NCI-H128 (cell line): ENCODE data around the gene CEP78.
"Not testable (repeated sequence)": the region's sequence is repeated elsewhere in the genome, so short reads cannot be mapped to it uniquely, and the experiment has no call there.

Experiments
- DNase-seq: peaks from one replicate; lab custom pipeline; 2025; ENCODE audit not compliant: unreplicated experiment; lab: John Stamatoyannopoulos, UW

CEP78 gene

GRCh38 chr9:78235762-78236550 lies at the start of gene CEP78:
TSS of gene CEP78 (plus strand) at chr9:78236075. CDS start at chr9:78236351, 276 bp downstream.
- peak; percentile 91 for DNase-seq

GRCh38 chr9:78187763-78188484 lies 48.0 kb upstream of the CEP78 start:
- no peak for DNase-seq

GRCh38 chr9:78188594-78188993 lies 47.3 kb upstream of the CEP78 start:
- no peak for DNase-seq

GRCh38 chr9:78189001-78189400 lies 46.9 kb upstream of the CEP78 start:
- no peak for DNase-seq

- no peak for DNase-seq
Measured at GRCh38 chr9:78189461-78189860, 46.4 kb upstream of the CEP78 start.

GRCh38 chr9:78191931-78192330 lies 43.9 kb upstream of the CEP78 start:
- no peak for DNase-seq

- DNase-seq, result no peak
Measured at GRCh38 chr9:78196258-78196657, 39.6 kb upstream of the CEP78 start.

GRCh38 chr9:78201158-78201777 lies 34.6 kb upstream of the CEP78 start:
- DNase-seq, result not testable (repeated sequence)

GRCh38 chr9:78207319-78207718 lies 28.6 kb upstream of the CEP78 start:
- DNase-seq, result no peak

- no peak for DNase-seq
Measured at GRCh38 chr9:78207901-78208300, 28.0 kb upstream of the CEP78 start.

GRCh38 chr9:78209127-78209526 lies 26.7 kb upstream of the CEP78 start:
- no peak for DNase-seq

GRCh38 chr9:78210841-78211301 lies 25.0 kb upstream of the CEP78 start:
- no peak for DNase-seq

GRCh38 chr9:78212868-78213267 lies 23.0 kb upstream of the CEP78 start:
- DNase-seq, result no peak

GRCh38 chr9:78213712-78214111 lies 22.2 kb upstream of the CEP78 start:
- DNase-seq, result no peak

GRCh38 chr9:78214492-78214891 lies 21.4 kb upstream of the CEP78 start:
- no peak for DNase-seq

GRCh38 chr9:78215706-78216105 lies 20.2 kb upstream of the CEP78 start:
- no peak for DNase-seq

GRCh38 chr9:78218890-78219289 lies 17.0 kb upstream of the CEP78 start:
- no peak for DNase-seq

GRCh38 chr9:78221425-78221824 lies 14.4 kb upstream of the CEP78 start:
- DNase-seq, result no peak

- DNase-seq, result not testable (repeated sequence)
Measured at GRCh38 chr9:78221841-78222240, 14.0 kb upstream of the CEP78 start.

- DNase-seq, result no peak
Measured at GRCh38 chr9:78230761-78231160, 5.1 kb upstream of the CEP78 start.

- not testable (repeated sequence) for DNase-seq
Measured at GRCh38 chr9:78232471-78232870, 3.4 kb upstream of the CEP78 start.

GRCh38 chr9:78234810-78235209 lies 1.1 kb upstream of the CEP78 start:
- no peak for DNase-seq
